HepG2 (cell line): ENCODE results near the gene CFAP97. TPM values are rescaled to one million over a fixed set of nuclear protein-coding genes. Genes with fewer than 3 reads are reported as not detected.

ENCODE experiments used
- AGO2 ChIP-seq: fragments of 200-400 bp; formaldehyde crosslinking; optimal IDR thresholded peaks from 2 replicates; pipeline ENCODE3; 2017; ENCODE audit warnings: mild to moderate bottlenecking, low read depth, low read length, moderate library complexity
- BRD4 ChIP-seq: sonication (generic); formaldehyde crosslinking; IDR thresholded peaks from 2 replicates; pipeline ENCODE4 v1.4.0; 2020; ENCODE audit warnings: missing genetic modification reagents
- FOXO4 ChIP-seq: sonication (generic); formaldehyde crosslinking; conservative IDR thresholded peaks from 2 replicates; pipeline ENCODE4 v1.8.1; 2023; ENCODE audit warnings: missing genetic modification reagents
- HMGXB4 ChIP-seq, 2 experiments: sonication (generic) in 1 of 2; formaldehyde crosslinking in 1 of 2; IDR thresholded peaks; 2 replicates each; pipeline versions ENCODE4 v1.4.0 to v1.6.1; 2018 to 2020; ENCODE audit warnings: missing genetic modification reagents in 2 of 2, borderline replicate concordance in 1 of 2, low read depth in 1 of 2, mild to moderate bottlenecking in 1 of 2, missing biosample characterization in 1 of 2
- KDM2A ChIP-seq: sonication (generic); formaldehyde crosslinking; IDR thresholded peaks from 2 replicates; pipeline ENCODE4 v1.4.0; 2020; ENCODE audit warnings: low read depth, missing genetic modification reagents, borderline replicate concordance
- PHF20 ChIP-seq: sonication (generic); formaldehyde crosslinking; IDR thresholded peaks from 2 replicates; pipeline ENCODE4 v1.5.0; 2020; ENCODE audit warnings: mild to moderate bottlenecking, missing genetic modification reagents
- PRMT3 ChIP-seq: sonication (generic); formaldehyde crosslinking; IDR thresholded peaks from 2 replicates; pipeline ENCODE4 v1.8.1; 2022; ENCODE audit warnings: low read depth, mild to moderate bottlenecking, moderate library complexity, missing genetic modification reagents, borderline replicate concordance
- RFXANK ChIP-seq: IDR thresholded peaks from 2 replicates; pipeline ENCODE4 v1.6.1; 2016
- SP5 ChIP-seq: IDR thresholded peaks from 2 replicates; pipeline ENCODE4 v1.6.1; 2016; ENCODE audit warnings: low read depth, borderline replicate concordance
- SUZ12 ChIP-seq: fragments of 150-350 bp; IDR thresholded peaks from 2 replicates; pipeline ENCODE4 v1.6.1; 2014; ENCODE audit warnings: low read depth, low read length
- ZBTB37 ChIP-seq: sonication (generic); formaldehyde crosslinking; IDR thresholded peaks from 2 replicates; pipeline ENCODE4 v1.4.0; 2020; ENCODE audit warnings: mild to moderate bottlenecking, missing genetic modification reagents
- ZNF326 ChIP-seq: sonication (generic); formaldehyde crosslinking; IDR thresholded peaks from 2 replicates; pipeline ENCODE4 v1.4.0; 2020; ENCODE audit warnings: missing genetic modification reagents, borderline replicate concordance
- ZNF431 ChIP-seq: sonication (generic); formaldehyde crosslinking; IDR thresholded peaks from 2 replicates; pipeline ENCODE4 v1.9.0; 2022; ENCODE audit warnings: missing genetic modification reagents, low read depth, mild to moderate bottlenecking, borderline replicate concordance
- ZSCAN25 ChIP-seq: sonication (generic); formaldehyde crosslinking; IDR thresholded peaks from 2 replicates; pipeline ENCODE4 v1.8.0; 2022; ENCODE audit warnings: mild to moderate bottlenecking, missing genetic modification reagents
- ZSCAN9 ChIP-seq: IDR thresholded peaks from 2 replicates; pipeline ENCODE4 v1.6.1; 2016; ENCODE audit warnings: borderline replicate concordance
- polyA plus RNA-seq, 8 experiments: library from polyadenylated mRNA; depleted of rRNA in 3 of 8; stranded (reverse) in 7 of 8; unstranded in 1 of 8; fragments of >200 nt; fragmentation: Illumina TruSeq in 4 of 8; extraction: Trizol in 4 of 8; gene quantifications; 2 replicates each; pipeline versions ENCODE4 v1.2.1 to v1.2.3, GENCODE V29; 2011 to 2016; ENCODE audit warnings: low read depth in 4 of 8, missing spikeins in 1 of 8, mixed read lengths in 1 of 8; ENCODE audit not compliant: insufficient read depth in 1 of 8
- total RNA-seq, 5 experiments: library from RNA; depleted of rRNA; stranded (reverse); fragments of >200 nt; fragmentation: Illumina TruSeq; extraction: Trizol; gene quantifications; 2 replicates each; pipeline ENCODE4 v1.2.3, GENCODE V29; 2016; ENCODE audit warnings: low read depth in 1 of 5
- TF ChIP-seq, protein P1 (sequence below): sonication (generic); formaldehyde crosslinking; IDR thresholded peaks from 2 replicates; pipeline ENCODE4 v1.8.1; 2022; ENCODE audit warnings: low read depth, mild to moderate bottlenecking, missing genetic modification reagents
- TF ChIP-seq, protein P2 (sequence below): sonication (generic); formaldehyde crosslinking; IDR thresholded peaks from 2 replicates; pipeline ENCODE4 v1.5.0; 2020; ENCODE audit warnings: mild to moderate bottlenecking, missing genetic modification reagents

Gene CFAP97
- total and polyA plus RNA-seq, 2 of the 13 experiments (the other 11 are each of a cell fraction or from before 2014, with no cell fraction given) = 32.1 to 44.4 TPM

DNA sequence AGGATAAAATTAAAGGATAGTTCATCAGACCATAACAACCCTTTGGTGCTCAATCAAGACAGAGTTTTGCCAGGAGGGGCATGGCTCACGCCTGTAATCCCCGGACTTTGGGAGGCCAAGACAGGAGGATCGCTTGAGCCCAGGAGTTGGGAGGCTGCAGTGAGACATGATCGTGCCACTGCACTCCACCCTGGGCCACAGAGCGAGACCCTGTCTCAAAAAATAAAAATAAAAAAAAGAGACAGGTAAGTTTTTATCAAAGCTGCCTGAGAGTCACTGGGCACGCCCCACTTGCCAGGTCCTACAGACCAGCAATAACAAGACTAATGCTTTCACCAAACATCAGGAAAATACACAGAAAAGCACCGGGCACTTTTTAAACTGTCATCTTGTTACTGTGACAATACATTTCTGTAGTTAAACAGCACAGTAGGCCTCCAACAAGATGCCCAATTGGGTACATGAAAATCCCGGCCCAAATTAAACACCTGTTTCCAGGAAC is 765 bp downstream of the CFAP97 start (continued):
- TF ChIP-seq ZSCAN25 = no peak
- no peak for TF ChIP-seq PHF20
- TF ChIP-seq PRMT3 (CRISPR knock-in tag) = no peak
- TF ChIP-seq, protein P1, sequence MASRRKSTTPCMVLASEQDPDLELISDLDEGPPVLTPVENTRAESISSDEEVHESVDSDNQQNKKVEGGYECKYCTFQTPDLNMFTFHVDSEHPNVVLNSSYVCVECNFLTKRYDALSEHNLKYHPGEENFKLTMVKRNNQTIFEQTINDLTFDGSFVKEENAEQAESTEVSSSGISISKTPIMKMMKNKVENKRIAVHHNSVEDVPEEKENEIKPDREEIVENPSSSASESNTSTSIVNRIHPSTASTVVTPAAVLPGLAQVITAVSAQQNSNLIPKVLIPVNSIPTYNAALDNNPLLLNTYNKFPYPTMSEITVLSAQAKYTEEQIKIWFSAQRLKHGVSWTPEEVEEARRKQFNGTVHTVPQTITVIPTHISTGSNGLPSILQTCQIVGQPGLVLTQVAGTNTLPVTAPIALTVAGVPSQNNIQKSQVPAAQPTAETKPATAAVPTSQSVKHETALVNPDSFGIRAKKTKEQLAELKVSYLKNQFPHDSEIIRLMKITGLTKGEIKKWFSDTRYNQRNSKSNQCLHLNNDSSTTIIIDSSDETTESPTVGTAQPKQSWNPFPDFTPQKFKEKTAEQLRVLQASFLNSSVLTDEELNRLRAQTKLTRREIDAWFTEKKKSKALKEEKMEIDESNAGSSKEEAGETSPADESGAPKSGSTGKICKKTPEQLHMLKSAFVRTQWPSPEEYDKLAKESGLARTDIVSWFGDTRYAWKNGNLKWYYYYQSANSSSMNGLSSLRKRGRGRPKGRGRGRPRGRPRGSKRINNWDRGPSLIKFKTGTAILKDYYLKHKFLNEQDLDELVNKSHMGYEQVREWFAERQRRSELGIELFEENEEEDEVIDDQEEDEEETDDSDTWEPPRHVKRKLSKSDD (CRISPR knock-in tag) = no peak
- TF ChIP-seq ZNF326 = no peak
- no peak for TF ChIP-seq AGO2
- TF ChIP-seq ZBTB37 (CRISPR knock-in tag) = 0 out of 2 replicates have a peak, but pooled peaks have one; percentile 10
- TF ChIP-seq RFXANK (CRISPR knock-in tag) = no peak
- TF ChIP-seq SP5 (CRISPR knock-in tag) = no peak
- TF ChIP-seq KDM2A = no peak
- TF ChIP-seq, protein P2, sequence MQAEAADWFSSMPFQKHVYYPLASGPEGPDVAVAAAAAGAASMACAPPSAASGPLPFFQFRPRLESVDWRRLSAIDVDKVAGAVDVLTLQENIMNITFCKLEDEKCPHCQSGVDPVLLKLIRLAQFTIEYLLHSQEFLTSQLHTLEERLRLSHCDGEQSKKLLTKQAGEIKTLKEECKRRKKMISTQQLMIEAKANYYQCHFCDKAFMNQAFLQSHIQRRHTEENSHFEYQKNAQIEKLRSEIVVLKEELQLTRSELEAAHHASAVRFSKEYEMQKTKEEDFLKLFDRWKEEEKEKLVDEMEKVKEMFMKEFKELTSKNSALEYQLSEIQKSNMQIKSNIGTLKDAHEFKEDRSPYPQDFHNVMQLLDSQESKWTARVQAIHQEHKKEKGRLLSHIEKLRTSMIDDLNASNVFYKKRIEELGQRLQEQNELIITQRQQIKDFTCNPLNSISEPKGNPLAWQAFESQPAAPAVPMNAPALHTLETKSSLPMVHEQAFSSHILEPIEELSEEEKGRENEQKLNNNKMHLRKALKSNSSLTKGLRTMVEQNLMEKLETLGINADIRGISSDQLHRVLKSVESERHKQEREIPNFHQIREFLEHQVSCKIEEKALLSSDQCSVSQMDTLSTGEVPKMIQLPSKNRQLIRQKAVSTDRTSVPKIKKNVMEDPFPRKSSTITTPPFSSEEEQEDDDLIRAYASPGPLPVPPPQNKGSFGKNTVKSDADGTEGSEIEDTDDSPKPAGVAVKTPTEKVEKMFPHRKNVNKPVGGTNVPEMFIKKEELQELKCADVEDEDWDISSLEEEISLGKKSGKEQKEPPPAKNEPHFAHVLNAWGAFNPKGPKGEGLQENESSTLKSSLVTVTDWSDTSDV (CRISPR knock-in tag) = no peak
- peak in 1 of 2 experiments; percentile 8; a peak in 1 of 4 replicates for TF ChIP-seq HMGXB4 (CRISPR knock-in tag; IDR thresholded peaks at IDR 0.05; ENCODE audit: borderline replicate concordance in 1 of 2, low read depth in 1 of 2)
- no peak for TF ChIP-seq BRD4 (CRISPR knock-in tag)
- no peak for TF ChIP-seq ZNF431
- no peak for TF ChIP-seq FOXO4
- no peak for TF ChIP-seq SUZ12
- TF ChIP-seq ZSCAN9 (CRISPR knock-in tag) = no peak
